ENCODE data around the gene OR10H5.

DNA sequence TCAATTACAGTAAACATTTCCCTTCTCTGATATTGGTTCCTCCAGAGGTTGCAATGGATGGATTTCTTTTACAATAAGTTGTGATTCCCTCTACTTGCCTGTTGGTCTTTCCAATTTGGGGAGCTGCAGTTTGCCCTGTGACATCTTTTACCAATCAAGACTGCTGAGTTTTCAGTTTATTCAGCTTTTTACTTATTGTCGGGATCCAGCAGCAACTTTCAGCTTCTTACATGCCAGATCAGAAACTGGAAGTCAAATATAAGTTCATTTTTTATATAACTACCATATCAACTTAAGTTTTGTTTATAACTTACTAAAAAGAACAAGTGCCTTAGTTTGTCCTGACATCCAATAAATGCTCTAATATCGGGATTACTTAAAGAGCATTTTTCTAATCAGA is 39.2 kb upstream of the OR10H5 start:
- TF ChIP-seq, protein P1, sequence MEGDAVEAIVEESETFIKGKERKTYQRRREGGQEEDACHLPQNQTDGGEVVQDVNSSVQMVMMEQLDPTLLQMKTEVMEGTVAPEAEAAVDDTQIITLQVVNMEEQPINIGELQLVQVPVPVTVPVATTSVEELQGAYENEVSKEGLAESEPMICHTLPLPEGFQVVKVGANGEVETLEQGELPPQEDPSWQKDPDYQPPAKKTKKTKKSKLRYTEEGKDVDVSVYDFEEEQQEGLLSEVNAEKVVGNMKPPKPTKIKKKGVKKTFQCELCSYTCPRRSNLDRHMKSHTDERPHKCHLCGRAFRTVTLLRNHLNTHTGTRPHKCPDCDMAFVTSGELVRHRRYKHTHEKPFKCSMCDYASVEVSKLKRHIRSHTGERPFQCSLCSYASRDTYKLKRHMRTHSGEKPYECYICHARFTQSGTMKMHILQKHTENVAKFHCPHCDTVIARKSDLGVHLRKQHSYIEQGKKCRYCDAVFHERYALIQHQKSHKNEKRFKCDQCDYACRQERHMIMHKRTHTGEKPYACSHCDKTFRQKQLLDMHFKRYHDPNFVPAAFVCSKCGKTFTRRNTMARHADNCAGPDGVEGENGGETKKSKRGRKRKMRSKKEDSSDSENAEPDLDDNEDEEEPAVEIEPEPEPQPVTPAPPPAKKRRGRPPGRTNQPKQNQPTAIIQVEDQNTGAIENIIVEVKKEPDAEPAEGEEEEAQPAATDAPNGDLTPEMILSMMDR (IDR thresholded peaks at IDR 0.05; ENCODE audit: borderline replicate concordance, extremely low read depth, low read length, poor library complexity, severe bottlenecking): no peak
- TF ChIP-seq EZH2 (IDR thresholded peaks at IDR 0.05; ENCODE audit: borderline replicate concordance, low read depth, low read length, severe bottlenecking): no peak

Measured in DND-41 (cell line).